K562 (cell line): ENCODE data around the gene C21orf58. TPM values are rescaled to one million over a fixed set of nuclear protein-coding genes. Genes with fewer than 3 reads are reported as not detected.

Source experiments
- ATAC-seq: fragments of 200-7000 bp; cut with Tn5 transposase; 3 replicates; pipeline ENCODE4 v1.9.1; 2020; ENCODE audit warnings: moderate library complexity
- BruUV-seq: library from RNA; stranded (reverse); fragments of 400-500 nt; replicated peaks from 2 replicates; lab custom pipeline; 2021; lab: Mats Ljungman, UMichigan
- CTCF ChIA-PET: fragments of 300-600 bp; formaldehyde crosslinking; extraction: SDS; loops from one replicate; lab custom pipeline; 2021; ENCODE audit warnings: low intra/inter-chr PET ratio; lab: Yijun Ruan, JAX
- POLR2A ChIA-PET: fragments of 300-600, 350-650 bp; sonication (Branson Sonifier 250); formaldehyde crosslinking; extraction: SDS; loops from one replicate; lab custom pipeline; 2021; ENCODE audit warnings: antibody characterized with exemption, inconsistent platforms; lab: Yijun Ruan, JAX
- DNase-seq, 4 experiments: peaks; one replicate each; pipeline versions ENCODE4 v3.0.0 to v3.0.0-alpha.2; 2011 to 2018; ENCODE audit warnings: low spot score in 3 of 4, mixed read lengths in 3 of 4; ENCODE audit errors: extremely low read depth in 1 of 4
- FAIRE-seq: peaks from 2 replicates; lab custom pipeline; 2011; peaks lifted over from hg19 to GRCh38; lab: Jason Lieb, UNC
- H2AFZ ChIP-seq: 2 replicates; pipeline ENCODE4 v1.6.0; 2011; ENCODE audit warnings: low read depth, low read length, control low read depth, inconsistent platforms
- H3K27ac ChIP-seq: fragments of 200-600 bp; 3 replicates; pipeline ENCODE4 v1.8.0; 2011; ENCODE audit warnings: low read depth, mild to moderate bottlenecking, control low read depth, inconsistent platforms, low read length, moderate library complexity, mixed read lengths; ENCODE audit errors: extremely low read depth
- H3K27me3 ChIP-seq, 2 experiments: fragments of 300-600 bp in 1 of 2; 2 replicates in 1 of 2; 3 replicates in 1 of 2; pipeline versions ENCODE4 v1.6.0 to v1.8.0; 2011; ENCODE audit warnings: inconsistent platforms in 2 of 2, low read length in 2 of 2, mild to moderate bottlenecking in 1 of 2, mixed read lengths in 1 of 2, moderate library complexity in 1 of 2; ENCODE audit not compliant: control insufficient read depth in 2 of 2, insufficient read depth in 2 of 2
- H3K36me3 ChIP-seq: fragments of 300-600 bp; 3 replicates; pipeline ENCODE4 v1.8.0; 2011; ENCODE audit warnings: mild to moderate bottlenecking, low read length, inconsistent platforms; ENCODE audit not compliant: control insufficient read depth, insufficient read depth
- H3K4me1 ChIP-seq, 2 experiments: fragments of 200-600 bp in 1 of 2; replicated peaks in 1 of 2; 2 replicates in 1 of 2; 3 replicates in 1 of 2; pipeline versions ENCODE4 v1.5.1 to v1.8.0; 2011; ENCODE audit warnings: inconsistent platforms in 2 of 2, low read length in 2 of 2, mild to moderate bottlenecking in 1 of 2, mixed read lengths in 1 of 2, moderate library complexity in 1 of 2; ENCODE audit not compliant: control insufficient read depth in 2 of 2, insufficient read depth in 2 of 2
- H3K4me2 ChIP-seq: 2 replicates; pipeline ENCODE4 v1.6.1; 2011; ENCODE audit warnings: low read length, control low read depth, inconsistent platforms, mixed read lengths; ENCODE audit not compliant: insufficient read depth
- H3K4me3 ChIP-seq: fragments of 200-600 bp; sonication (generic), shearing (Covaris generic); 2 replicates; pipeline ENCODE4 v1.5.1; 2016; ENCODE audit warnings: control low read depth, inconsistent platforms
- H3K79me2 ChIP-seq: fragments of 200-600 bp; 3 replicates; pipeline ENCODE4 v1.8.0; 2011; ENCODE audit warnings: low read length, inconsistent platforms; ENCODE audit not compliant: control insufficient read depth, insufficient read depth
- H3K9ac ChIP-seq, 2 experiments: 2 replicates each; pipeline versions ENCODE4 v1.6.0 to v1.6.1; 2011; ENCODE audit warnings: low read depth in 2 of 2, low read length in 2 of 2, control low read depth in 1 of 2, inconsistent platforms in 1 of 2, mild to moderate bottlenecking in 1 of 2, mixed read lengths in 1 of 2; ENCODE audit not compliant: insufficient read depth in 1 of 2
- H3K9me1 ChIP-seq: one replicate; pipeline ENCODE4 v1.6.0; 2011; ENCODE audit warnings: inconsistent platforms, mild to moderate bottlenecking, low read length, moderate library complexity; ENCODE audit not compliant: control insufficient read depth, insufficient read depth
- H3K9me3 ChIP-seq: replicated peaks from 2 replicates; pipeline ENCODE4 v1.5.1; 2011; ENCODE audit warnings: low read depth, low read length, inconsistent platforms; ENCODE audit not compliant: control insufficient read depth, insufficient read depth
- H4K20me1 ChIP-seq: replicated peaks from 2 replicates; pipeline ENCODE4 v1.6.1; 2011; ENCODE audit warnings: low read length, inconsistent platforms, mixed read lengths; ENCODE audit not compliant: control insufficient read depth, insufficient read depth
- CTCF ChIP-seq, 3 experiments: IDR thresholded peaks in 2 of 3; conservative IDR thresholded peaks in 1 of 3; 2 replicates each; pipeline ENCODE4 v1.5.1; 2011 to 2012; ENCODE audit warnings: low read length in 3 of 3, mild to moderate bottlenecking in 3 of 3, control low read depth in 2 of 3, improper control_type of control experiment in 1 of 3, inconsistent platforms in 1 of 3, low read depth in 1 of 3, mixed read lengths in 1 of 3, moderate library complexity in 1 of 3; ENCODE audit not compliant: insufficient read depth in 2 of 3
- LCOR ChIP-seq: sonication (generic); formaldehyde crosslinking; IDR thresholded peaks from 2 replicates; pipeline ENCODE4 v1.8.0; 2022; ENCODE audit warnings: mild to moderate bottlenecking, missing genetic modification reagents
- POLR2G ChIP-seq: fragments of 200-400 bp; formaldehyde crosslinking; IDR thresholded peaks from 2 replicates; pipeline ENCODE4 v1.6.1; 2017; ENCODE audit warnings: low read depth, mild to moderate bottlenecking, antibody characterized with exemption, low read length, moderate library complexity
- WGBS: fragments of 100-300 bp; shearing (Covaris generic); methylation state at CpG from one replicate; pipeline ENCODE4 v1.1.6; 2016; ENCODE audit warnings: low coverage, mixed read lengths; ENCODE audit not compliant: insufficient coverage; ENCODE audit errors: missing lambda C conversion rate; 5-methylcytosine and 5-hydroxymethylcytosine counted together
- in situ Hi-C: fragments of 300-500 bp; cut with MboI; formaldehyde crosslinking; loops from 4 replicates; pipeline ENCODE4 v1.15.0; 2018; ENCODE audit warnings: inconsistent platforms, mixed read lengths
- intact Hi-C: fragments of 100-400 bp; cut with micrococcal nuclease; formaldehyde crosslinking; loops from 2 replicates; pipeline ENCODE4 v1.14.2; 2022
- polyA plus RNA-seq, 8 experiments: library from polyadenylated mRNA; depleted of rRNA in 4 of 8; stranded (reverse) in 5 of 8; unstranded in 3 of 8; fragments of >200 nt; fragmentation: Nextera tagmentation in 2 of 8; fragmentation: Illumina TruSeq in 1 of 8; extraction: Ambion mirVana in 2 of 8; extraction: Trizol in 1 of 8; gene quantifications; 2 replicates each; pipeline versions ENCODE4 v1.2.1 to v1.2.3, GENCODE V29; 2011 to 2014; ENCODE audit warnings: inconsistent platforms in 1 of 8, missing spikeins in 1 of 8
- total RNA-seq, 7 experiments: library from RNA; depleted of rRNA in 6 of 7; stranded (reverse); fragments of >200 nt in 6 of 7; fragmentation: Illumina TruSeq in 2 of 7; extraction: Trizol in 2 of 7; gene quantifications; 2 replicates each; pipeline versions ENCODE4 v1.2.1 to v1.2.3, GENCODE V29; 2011 to 2021; ENCODE audit warnings: low replicate concordance in 1 of 7

C21orf58 gene
- total and polyA plus RNA-seq, 9 of the 15 experiments (the other 6 are each of a cell fraction or from before 2014, with no cell fraction given), result 1.2 to 30.5 (median 12.4) TPM

DNA sequence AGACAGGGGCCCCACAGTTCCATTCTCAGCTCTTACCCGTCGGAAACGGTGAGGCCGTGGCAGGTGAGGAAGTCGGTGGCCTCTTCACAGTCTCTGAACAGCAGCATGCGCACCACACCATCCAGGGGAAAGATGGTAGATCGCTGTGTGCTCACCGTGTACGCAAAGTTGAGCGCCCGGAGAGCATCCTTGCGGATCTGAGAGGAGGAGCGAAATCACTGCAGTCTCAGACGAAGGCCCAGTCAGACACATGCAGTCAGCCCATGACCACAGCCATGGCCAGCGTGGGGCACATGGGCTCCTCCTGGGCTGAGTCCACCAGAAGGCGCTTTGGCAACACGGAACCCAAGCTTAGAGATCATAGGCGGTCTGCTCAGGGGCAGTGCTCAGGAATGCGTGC lies 56.7 kb downstream of the C21orf58 start:
- POLR2A ChIA-PET, result interaction anchor here (0.6 to 2.8 kb wide), 4 partner anchors 8 to 123 kb away, joined by 3 to 16 read pairs (median 8); no protein-coding TSS in a partner anchor
- H3K9me1 ChIP-seq, result peaks cover 7% of the 10 kb centered on the region
- H3K79me2 ChIP-seq, result no peaks in the 10 kb centered on the region
- in situ Hi-C loops, result no loop called here
- peaks cover 0 to 22% of the 10 kb centered on the region in 2 experiments; a peak in 3 of 5 replicates for H3K4me1 ChIP-seq
- H3K9me3 ChIP-seq, result no peaks in the 10 kb centered on the region
- no peak overlapping the region for H2AFZ ChIP-seq
- WGBS, result 94% methylated on average over 16 of the region's 19 CpGs
- H4K20me1 ChIP-seq, result 0 out of 2 replicates have a peak, but pooled peaks cover 8% of the 10 kb centered on the region
- no peak for ATAC-seq
- TF ChIP-seq LCOR (CRISPR knock-in tag) (no peak), CTCF (IDR thresholded peaks at IDR 0.05 in 2 of 3, conservative IDR thresholded peaks at IDR 0.05 in 1 of 3; ENCODE audit: insufficient read depth in 2 of 3, low read depth in 1 of 3, low read length in 3 of 3) (0 out of 6 replicates have a peak, but pooled peaks of 1 of the 3 experiments have one; percentile 1), POLR2G (peak; percentile 59)
- no TSS peak for BruUV-seq
- no peak for FAIRE-seq
- no peak overlapping the region for H3K4me3 ChIP-seq
- DNase-seq, result no peak
- H3K36me3 ChIP-seq, result peaks cover 88% of the 10 kb centered on the region
- intact Hi-C loops, result no loop called here
- no peak overlapping the region for H3K27ac ChIP-seq
- H3K27me3 ChIP-seq, result no peaks in the 10 kb centered on the region
- CTCF ChIA-PET, result no interaction called here
- H3K9ac ChIP-seq, result peak overlapping the region in 1 of 2 experiments; percentile 69; a peak in 2 of 4 replicates
- no peak overlapping the region for H3K4me2 ChIP-seq
